WERI-Rb-1 (cell line): Measurements from ENCODE around the gene GAL3ST3.

Experiments used
- DNase-seq: peaks from one replicate; pipeline ENCODE4 v3.0.0-alpha.2; 2020
- H3K27ac ChIP-seq: fragments of 250-450 bp; sonication (Bioruptor Pico); 2 replicates; pipeline ENCODE4 v1.5.1; 2020; ENCODE audit warnings: mild to moderate bottlenecking, moderate library complexity
- H3K27me3 ChIP-seq: fragments of 250-450 bp; sonication (Bioruptor Pico); 2 replicates; pipeline ENCODE4 v1.5.1; 2021; ENCODE audit warnings: mild to moderate bottlenecking, low read depth, moderate library complexity; ENCODE audit not compliant: insufficient read depth, severe bottlenecking
- H3K36me3 ChIP-seq: fragments of 250-450 bp; sonication (Bioruptor Pico); 2 replicates; pipeline ENCODE4 v1.5.1; 2020; ENCODE audit warnings: mild to moderate bottlenecking, moderate library complexity
- H3K4me3 ChIP-seq: 2 replicates; pipeline ENCODE4 v1.5.1; 2011; ENCODE audit warnings: low read depth, mild to moderate bottlenecking, control low read depth, low read length
- H3K9me3 ChIP-seq: fragments of 250-450 bp; sonication (Bioruptor Pico); 2 replicates; pipeline ENCODE4 v1.5.1; 2021; ENCODE audit warnings: mild to moderate bottlenecking, moderate library complexity; ENCODE audit not compliant: severe bottlenecking
- CTCF ChIP-seq: IDR thresholded peaks from 2 replicates; pipeline ENCODE4 v1.5.1; 2011; ENCODE audit warnings: low read depth, mild to moderate bottlenecking, control low read depth, inconsistent platforms, low read length

GAL3ST3 gene

GRCh38 chr11:66006891-66007176 lies 42.1 kb downstream of the GAL3ST3 start:
- Histone ChIP-seq H3K9me3 (no peaks in the 10 kb centered on the region), H3K36me3 (peaks cover 22% of the 10 kb centered on the region), H3K27ac (peak overlapping the region; percentile 71), H3K4me3 (peak overlapping the region; percentile 22; the same call in 1 of the 2 replicates), H3K27me3 (no peaks in the 10 kb centered on the region)
- no peak for TF ChIP-seq CTCF
- no peak for DNase-seq

GRCh38 chr11:66006134-66006890 lies 42.6 kb downstream of the GAL3ST3 start:
- peak overlapping the region; percentile 71 for H3K27ac ChIP-seq

GRCh38 chr11:66004186-66004585 lies 44.8 kb downstream of the GAL3ST3 start:
- H3K36me3 ChIP-seq: peaks cover 36% of the 10 kb centered on the region
- H3K27ac ChIP-seq: no peak overlapping the region
- no peaks in the 10 kb centered on the region for H3K27me3 ChIP-seq
- H3K9me3 ChIP-seq: no peaks in the 10 kb centered on the region
- no peak for DNase-seq
- TF ChIP-seq CTCF: no peak
- H3K4me3 ChIP-seq: no peak overlapping the region

More at GRCh38 chr11:66006134-66006890, 42.6 kb downstream of the GAL3ST3 start:
- TF ChIP-seq CTCF: no peak
- H3K36me3 ChIP-seq: peaks cover 22% of the 10 kb centered on the region
- no peak for DNase-seq
- H3K4me3 ChIP-seq: no peak overlapping the region
- no peaks in the 10 kb centered on the region for H3K27me3 ChIP-seq
- H3K9me3 ChIP-seq: no peaks in the 10 kb centered on the region

- DNase-seq: no peak
- H3K4me3 ChIP-seq: peak overlapping the region; percentile 87
- peak overlapping the region; percentile 95 for H3K27ac ChIP-seq
- H3K36me3 ChIP-seq: peaks cover 45% of the 10 kb centered on the region
- no peaks in the 10 kb centered on the region for H3K9me3 ChIP-seq
- TF ChIP-seq CTCF: no peak
- no peaks in the 10 kb centered on the region for H3K27me3 ChIP-seq
Observed at GRCh38 chr11:66003291-66003690, 45.7 kb downstream of the GAL3ST3 start.

- peak overlapping the region; percentile 87 for H3K4me3 ChIP-seq
- TF ChIP-seq CTCF: peak; percentile 27; the same call in 1 of the 2 replicates
- no peaks in the 10 kb centered on the region for H3K27me3 ChIP-seq
- H3K9me3 ChIP-seq: no peaks in the 10 kb centered on the region
- peaks cover 51% of the 10 kb centered on the region for H3K36me3 ChIP-seq
- peak overlapping the region; percentile 95 for H3K27ac ChIP-seq
- peak; percentile 42 for DNase-seq
Observed at GRCh38 chr11:66002648-66003225, 46.2 kb downstream of the GAL3ST3 start.
